Colon (tissue), 2 donors: ENCODE measurements around the gene KAZN.
"Not testable (repeated sequence)": the region's sequence is repeated elsewhere in the genome, so short reads cannot be mapped to it uniquely, and the experiment has no call there.

ENCODE experiments used
- FAIRE-seq: peaks from 2 replicates; lab custom pipeline; 2012; peaks lifted over from hg19 to GRCh38; lab: Jason Lieb, UNC
- donor health status: control.
- donor health status: control.

Gene KAZN

GRCh38 chr1:15117671-15118325, 519.3 kb downstream of the KAZN start:
- no peak for FAIRE-seq

DNA sequence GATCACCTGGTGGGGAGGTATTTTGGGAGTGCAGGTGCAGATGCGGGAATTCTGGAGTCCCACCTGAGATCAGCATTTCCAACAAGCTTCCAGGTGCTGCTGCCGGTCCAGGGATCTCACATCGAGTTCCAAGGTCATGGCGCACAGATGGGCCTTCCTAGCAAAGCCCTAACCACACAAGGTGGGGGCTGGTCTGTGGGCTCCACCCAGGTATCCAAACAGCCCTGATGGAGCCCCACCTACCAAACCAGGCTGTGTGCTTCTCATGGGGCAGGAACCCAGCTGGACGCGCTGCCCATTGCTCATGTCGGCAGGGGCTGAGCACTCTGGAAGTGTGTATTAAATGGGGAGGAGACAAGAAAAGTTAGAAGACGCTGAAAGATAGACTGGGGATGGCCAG, 520.1 kb downstream of the KAZN start:
- FAIRE-seq = no peak

GRCh38 chr1:15120251-15120945, 521.9 kb downstream of the KAZN start:
- no peak for FAIRE-seq

DNA sequence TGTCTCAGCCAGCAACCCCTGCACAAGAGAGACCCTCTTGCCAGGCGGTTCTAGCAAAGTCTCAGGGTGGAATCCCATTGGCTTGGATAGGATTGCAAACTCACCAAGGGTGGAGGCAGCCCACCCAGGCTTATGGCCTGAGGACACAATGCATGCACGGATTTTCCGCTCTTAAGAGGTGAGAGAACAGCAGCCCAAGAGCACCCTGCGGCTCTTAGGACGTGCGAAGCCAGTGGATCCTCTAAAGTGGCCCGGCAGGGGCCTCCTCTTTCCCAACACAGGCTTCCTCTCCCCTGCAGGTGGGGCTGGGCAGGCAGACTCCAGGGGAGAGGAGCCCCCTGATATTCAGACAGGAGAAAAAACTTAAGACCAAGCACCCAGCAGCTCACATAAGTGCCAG, 523.8 kb downstream of the KAZN start:
- FAIRE-seq = no peak

GRCh38 chr1:15123270-15123669, 524.8 kb downstream of the KAZN start:
- FAIRE-seq = no peak

- FAIRE-seq = no peak
Observed at GRCh38 chr1:15123925-15124324, 525.4 kb downstream of the KAZN start.

GRCh38 chr1:15124362-15125100, 526.0 kb downstream of the KAZN start:
- no peak for FAIRE-seq

DNA sequence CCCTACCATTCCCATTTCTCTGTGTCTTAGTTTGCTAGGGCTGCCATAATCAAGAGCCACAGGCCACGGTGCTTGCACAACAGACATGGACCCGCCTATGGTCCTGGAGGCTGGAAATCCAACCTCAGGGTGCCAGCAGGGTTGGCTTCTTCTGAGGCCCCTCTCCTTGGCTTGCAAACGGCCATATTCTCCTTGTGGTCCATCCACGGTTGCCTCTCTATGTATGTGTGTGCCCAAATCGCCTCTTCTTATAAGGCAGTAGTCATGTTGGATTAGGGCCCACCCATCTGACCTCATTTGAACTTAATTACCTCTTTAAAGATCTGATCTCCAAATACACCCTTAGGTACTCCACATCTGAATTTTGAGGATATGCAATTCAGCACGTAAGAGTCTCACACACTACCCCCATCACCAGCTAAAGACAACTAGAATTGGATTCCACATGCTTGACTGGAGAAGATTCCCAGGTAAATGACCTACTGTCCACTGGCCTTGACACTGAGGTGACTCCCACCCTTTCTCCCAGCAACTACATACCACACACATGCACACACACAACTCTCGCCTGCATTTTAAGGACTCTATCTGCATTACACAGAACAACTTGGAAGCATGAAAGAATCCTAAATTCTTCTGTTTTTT, 526.7 kb downstream of the KAZN start:
- FAIRE-seq = no peak

DNA sequence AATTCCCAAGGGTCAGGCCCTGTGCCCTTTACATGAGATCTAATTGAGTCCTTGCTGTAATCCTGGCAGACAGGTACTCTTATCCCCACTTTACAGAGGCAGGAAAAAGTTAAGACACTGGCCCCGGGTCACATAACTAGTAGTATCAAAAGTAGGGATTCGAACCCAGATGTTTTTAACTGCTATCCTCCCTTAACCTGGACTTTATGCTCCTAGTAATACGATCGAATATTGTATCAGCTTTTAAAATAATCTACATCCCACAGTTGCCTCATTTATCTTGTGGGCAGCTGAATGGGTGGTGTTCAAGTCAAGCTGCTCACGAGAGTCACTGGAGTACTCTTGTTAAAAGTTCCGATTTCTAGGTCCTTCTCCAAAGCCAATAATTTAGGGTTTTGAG, 529.6 kb downstream of the KAZN start:
- no peak for FAIRE-seq

DNA sequence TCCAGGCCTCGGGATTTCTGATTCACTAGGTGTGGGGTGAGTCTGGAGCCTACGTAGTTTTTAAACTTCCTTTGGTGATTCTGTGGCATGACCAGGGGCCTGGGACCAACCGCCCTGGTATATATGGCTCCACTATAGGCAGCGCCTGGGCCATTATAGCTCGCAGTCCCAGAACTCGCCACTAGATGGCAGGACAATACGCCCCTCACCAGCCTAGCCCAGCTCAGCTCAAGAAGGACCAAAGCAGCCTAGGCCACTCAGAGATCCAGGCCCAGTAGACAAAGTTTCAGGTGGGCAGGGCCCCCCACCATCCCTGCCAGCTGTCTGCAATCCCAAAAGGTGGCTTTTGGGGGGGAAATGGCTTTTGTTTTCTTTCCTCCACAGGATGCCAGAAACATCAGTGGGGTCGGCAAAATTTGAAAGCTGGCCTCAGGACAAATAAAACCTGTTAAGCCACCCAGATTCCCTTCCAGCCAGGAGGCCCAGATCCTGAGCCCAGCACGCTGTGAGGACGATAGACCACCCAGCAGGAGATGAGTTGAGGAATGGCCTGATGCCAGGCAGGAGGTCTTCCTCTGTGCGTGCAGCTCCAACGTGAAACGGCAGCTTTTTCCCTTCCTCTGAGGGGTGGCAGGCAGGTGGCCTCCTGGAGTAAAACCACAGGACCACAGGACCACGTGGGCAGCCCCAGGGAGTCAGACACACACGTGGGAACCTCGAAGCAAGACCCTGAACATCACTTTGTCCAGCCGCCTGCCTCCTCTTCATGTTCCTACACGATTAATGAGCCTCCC, 530.2 kb downstream of the KAZN start:
- FAIRE-seq = no peak

DNA sequence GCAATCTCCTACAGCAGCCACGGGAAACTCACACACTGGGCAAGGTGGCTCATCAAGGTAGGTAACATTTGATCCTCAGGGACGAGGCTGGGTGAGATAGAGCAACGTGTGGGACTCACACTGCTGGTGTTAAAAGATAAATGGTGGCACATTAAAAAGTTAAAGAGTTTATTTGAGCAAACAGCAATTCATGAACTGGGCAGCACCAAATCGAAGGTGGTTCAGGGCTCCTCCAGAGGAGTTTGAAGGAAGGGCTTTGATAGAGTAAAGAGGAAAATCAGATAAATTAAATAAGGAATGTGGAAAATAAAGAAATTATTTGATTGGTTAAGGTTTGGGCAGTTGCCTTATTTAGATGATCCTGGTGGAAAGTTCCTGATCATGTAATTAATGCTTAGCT, 531.5 kb downstream of the KAZN start:
- no peak for FAIRE-seq

DNA sequence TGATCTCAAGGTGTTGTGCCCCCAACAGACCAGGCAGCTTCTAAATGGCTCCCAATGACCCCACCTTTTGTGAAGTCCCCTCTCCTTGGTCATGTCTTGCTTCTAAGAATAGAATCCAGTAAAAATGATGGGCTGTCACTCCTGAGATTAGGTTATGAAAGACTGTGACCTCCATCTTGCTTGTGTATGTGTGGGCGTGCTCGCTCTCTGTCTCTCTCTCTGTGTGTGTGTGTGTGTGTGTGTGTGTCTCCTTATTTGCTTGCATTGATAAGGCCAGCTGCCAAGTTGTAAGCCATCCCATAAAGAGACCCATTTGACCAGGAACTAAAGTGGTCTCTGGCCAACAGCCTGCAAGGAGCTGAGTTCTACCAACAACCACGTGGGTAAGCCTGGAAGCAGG, 532.1 kb downstream of the KAZN start:
- FAIRE-seq = no peak

DNA sequence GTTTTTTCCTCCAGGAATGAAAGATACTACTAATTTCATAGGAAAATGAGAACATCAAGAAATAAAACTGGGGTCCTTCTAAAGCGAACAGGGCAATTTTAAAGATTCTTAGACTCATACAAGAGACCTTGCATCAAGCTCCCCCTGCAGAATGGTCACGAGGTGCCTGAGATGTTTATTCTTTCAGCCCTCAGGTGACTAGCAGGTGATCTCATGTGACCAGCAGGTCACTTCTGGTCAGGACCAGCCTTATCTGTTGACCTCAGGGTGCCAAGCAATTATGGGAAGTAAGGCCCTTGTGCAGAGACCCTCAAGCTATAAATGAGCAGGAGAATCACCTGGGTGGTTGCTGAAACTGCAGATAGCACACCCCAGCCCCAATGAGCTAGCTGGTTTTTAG, 534.5 kb downstream of the KAZN start:
- FAIRE-seq = no peak

- FAIRE-seq = no peak
Observed at GRCh38 chr1:15134285-15134684, 535.8 kb downstream of the KAZN start.

DNA sequence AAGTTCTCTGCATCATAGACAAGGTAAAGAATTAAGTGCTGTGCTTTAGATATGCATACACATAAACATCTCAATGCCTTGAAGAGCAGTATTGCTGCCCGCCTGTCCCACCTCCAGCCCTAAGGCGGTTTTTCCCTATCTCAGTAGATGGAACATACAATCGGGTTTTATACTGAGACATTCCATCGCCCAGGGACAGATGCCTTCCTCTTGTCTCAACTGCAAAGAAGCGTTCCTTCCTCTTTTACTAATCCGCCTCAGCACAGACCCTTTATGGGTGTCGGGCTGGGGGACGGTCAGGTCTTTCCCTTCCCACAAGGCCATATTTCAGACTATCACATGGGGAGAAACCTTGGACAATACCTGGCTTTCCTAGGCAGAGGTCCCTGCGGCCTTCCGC, 537.1 kb downstream of the KAZN start:
- not testable (repeated sequence) for FAIRE-seq

DNA sequence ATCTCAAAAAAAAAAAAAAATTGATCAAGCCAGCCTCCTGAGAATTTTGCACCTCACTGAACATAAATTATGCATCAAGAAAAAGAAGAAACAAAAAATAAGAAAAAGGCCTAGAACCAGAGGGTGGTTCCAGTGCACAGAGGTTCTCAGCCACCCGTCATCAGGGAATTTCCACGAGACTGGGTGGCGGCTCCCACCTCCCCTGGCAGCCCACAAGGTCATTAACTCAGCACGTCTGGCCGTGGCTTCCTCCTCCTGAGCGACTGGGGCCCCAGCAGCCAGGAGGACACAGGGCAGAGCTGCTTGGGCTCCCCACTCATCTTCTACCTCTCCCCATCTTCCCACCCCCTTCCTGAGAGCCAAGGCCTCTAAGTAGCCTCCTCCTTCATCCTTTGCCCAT, 539.3 kb downstream of the KAZN start:
- no peak for FAIRE-seq

- no peak for FAIRE-seq
Observed at GRCh38 chr1:15139654-15140350, 541.3 kb downstream of the KAZN start.

GRCh38 chr1:15141935-15142539, 543.6 kb downstream of the KAZN start:
- no peak for FAIRE-seq

DNA sequence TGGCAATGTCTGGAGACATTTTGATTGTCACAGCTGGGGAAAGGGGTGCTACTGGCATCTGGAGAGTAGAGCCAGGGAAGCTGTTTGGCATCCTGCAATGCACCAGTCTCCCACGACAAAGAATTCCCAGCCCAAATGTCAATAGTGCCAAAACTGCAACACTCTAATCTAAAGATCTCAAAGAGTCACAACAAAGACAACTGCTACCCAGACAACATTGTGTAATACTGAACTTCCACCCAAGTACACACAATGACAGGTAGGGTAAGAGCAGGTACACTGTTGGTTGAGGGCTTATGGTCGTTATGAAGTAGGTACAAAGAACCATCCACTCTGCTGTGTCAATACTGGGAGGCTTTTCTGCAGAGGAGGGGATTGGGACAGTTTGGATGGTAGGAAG, 546.8 kb downstream of the KAZN start:
- FAIRE-seq = no peak

GRCh38 chr1:15146142-15146680, 547.7 kb downstream of the KAZN start:
- FAIRE-seq = no peak

GRCh38 chr1:15146971-15147376, 548.5 kb downstream of the KAZN start:
- FAIRE-seq = no peak
